Neural cell (in vitro differentiated cells): Measurements from ENCODE around the gene ZNF274.

Experiments used
- EP300 ChIP-seq: fragments of 450-650 bp; conservative IDR thresholded peaks from 2 replicates; pipeline ENCODE4 v1.6.1; 2014; ENCODE audit warnings: antibody characterized with exemption, mild to moderate bottlenecking, moderate library complexity; ENCODE audit not compliant: poor library complexity, severe bottlenecking
- EZH2 ChIP-seq: fragments of 200-600, 300-800 bp; shearing (Covaris generic), sonication (generic); IDR thresholded peaks from 2 replicates; pipeline ENCODE4 v1.6.1; 2014; ENCODE audit warnings: antibody characterized with exemption, low read length, borderline replicate concordance, mild to moderate bottlenecking; ENCODE audit not compliant: insufficient read depth, poor library complexity, severe bottlenecking
- MXI1 ChIP-seq: fragments of 450-650 bp; conservative IDR thresholded peaks from 2 replicates; pipeline ENCODE4 v1.6.1; 2014; ENCODE audit warnings: antibody characterized with exemption, mild to moderate bottlenecking; ENCODE audit not compliant: poor library complexity, severe bottlenecking
- POLR2AphosphoS5 ChIP-seq: IDR thresholded peaks from 2 replicates; pipeline ENCODE4 v1.6.1; 2012
- RAD21 ChIP-seq: fragments of 450-650 bp; conservative IDR thresholded peaks from 2 replicates; pipeline ENCODE4 v1.6.1; 2014; ENCODE audit warnings: antibody characterized with exemption, mild to moderate bottlenecking, moderate library complexity
- SMC3 ChIP-seq: fragments of 450-650 bp; conservative IDR thresholded peaks from 2 replicates; pipeline ENCODE4 v1.6.1; 2014; ENCODE audit warnings: antibody characterized with exemption, mild to moderate bottlenecking, moderate library complexity; ENCODE audit not compliant: poor library complexity
- TAF1 ChIP-seq: IDR thresholded peaks from 2 replicates; pipeline ENCODE4 v1.6.1; 2012; ENCODE audit warnings: low read depth
- TF ChIP-seq, protein P1 (sequence below): fragments of 450-650 bp; IDR thresholded peaks from 2 replicates; pipeline ENCODE4 v1.5.1; 2014; ENCODE audit warnings: antibody characterized with exemption, mild to moderate bottlenecking, moderate library complexity; ENCODE audit not compliant: poor library complexity, severe bottlenecking
- TF ChIP-seq, protein P2 (sequence below): IDR thresholded peaks from 2 replicates; pipeline ENCODE4 v1.6.1; 2012; ENCODE audit warnings: borderline replicate concordance

DNA sequence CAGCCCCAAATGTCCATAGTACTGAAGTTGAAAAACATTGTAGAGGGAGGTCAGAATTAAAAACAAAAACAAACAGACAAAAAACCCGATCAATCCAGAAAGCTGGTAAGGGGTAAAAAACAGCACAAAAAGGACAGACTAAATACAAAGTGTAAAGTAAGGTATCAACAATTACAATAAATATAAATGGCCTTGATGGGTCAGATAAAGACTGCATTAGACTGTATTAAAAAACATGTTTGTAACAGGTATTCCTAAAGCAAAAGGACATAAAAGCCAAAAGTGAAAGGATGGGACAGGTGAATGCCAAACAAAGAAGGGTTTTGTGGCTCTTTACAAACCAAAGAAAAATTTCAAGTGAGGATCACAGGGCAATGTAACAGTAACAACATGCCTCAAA lies 48.6 kb upstream of the ZNF274 start:
- TF ChIP-seq, protein P1, sequence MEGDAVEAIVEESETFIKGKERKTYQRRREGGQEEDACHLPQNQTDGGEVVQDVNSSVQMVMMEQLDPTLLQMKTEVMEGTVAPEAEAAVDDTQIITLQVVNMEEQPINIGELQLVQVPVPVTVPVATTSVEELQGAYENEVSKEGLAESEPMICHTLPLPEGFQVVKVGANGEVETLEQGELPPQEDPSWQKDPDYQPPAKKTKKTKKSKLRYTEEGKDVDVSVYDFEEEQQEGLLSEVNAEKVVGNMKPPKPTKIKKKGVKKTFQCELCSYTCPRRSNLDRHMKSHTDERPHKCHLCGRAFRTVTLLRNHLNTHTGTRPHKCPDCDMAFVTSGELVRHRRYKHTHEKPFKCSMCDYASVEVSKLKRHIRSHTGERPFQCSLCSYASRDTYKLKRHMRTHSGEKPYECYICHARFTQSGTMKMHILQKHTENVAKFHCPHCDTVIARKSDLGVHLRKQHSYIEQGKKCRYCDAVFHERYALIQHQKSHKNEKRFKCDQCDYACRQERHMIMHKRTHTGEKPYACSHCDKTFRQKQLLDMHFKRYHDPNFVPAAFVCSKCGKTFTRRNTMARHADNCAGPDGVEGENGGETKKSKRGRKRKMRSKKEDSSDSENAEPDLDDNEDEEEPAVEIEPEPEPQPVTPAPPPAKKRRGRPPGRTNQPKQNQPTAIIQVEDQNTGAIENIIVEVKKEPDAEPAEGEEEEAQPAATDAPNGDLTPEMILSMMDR = no peak
- TF ChIP-seq POLR2AphosphoS5 (no peak), EZH2 (no peak), RAD21 (no peak), TAF1 (no peak), EP300 (no peak), MXI1 (no peak), SMC3 (no peak)
- TF ChIP-seq, protein P2, sequence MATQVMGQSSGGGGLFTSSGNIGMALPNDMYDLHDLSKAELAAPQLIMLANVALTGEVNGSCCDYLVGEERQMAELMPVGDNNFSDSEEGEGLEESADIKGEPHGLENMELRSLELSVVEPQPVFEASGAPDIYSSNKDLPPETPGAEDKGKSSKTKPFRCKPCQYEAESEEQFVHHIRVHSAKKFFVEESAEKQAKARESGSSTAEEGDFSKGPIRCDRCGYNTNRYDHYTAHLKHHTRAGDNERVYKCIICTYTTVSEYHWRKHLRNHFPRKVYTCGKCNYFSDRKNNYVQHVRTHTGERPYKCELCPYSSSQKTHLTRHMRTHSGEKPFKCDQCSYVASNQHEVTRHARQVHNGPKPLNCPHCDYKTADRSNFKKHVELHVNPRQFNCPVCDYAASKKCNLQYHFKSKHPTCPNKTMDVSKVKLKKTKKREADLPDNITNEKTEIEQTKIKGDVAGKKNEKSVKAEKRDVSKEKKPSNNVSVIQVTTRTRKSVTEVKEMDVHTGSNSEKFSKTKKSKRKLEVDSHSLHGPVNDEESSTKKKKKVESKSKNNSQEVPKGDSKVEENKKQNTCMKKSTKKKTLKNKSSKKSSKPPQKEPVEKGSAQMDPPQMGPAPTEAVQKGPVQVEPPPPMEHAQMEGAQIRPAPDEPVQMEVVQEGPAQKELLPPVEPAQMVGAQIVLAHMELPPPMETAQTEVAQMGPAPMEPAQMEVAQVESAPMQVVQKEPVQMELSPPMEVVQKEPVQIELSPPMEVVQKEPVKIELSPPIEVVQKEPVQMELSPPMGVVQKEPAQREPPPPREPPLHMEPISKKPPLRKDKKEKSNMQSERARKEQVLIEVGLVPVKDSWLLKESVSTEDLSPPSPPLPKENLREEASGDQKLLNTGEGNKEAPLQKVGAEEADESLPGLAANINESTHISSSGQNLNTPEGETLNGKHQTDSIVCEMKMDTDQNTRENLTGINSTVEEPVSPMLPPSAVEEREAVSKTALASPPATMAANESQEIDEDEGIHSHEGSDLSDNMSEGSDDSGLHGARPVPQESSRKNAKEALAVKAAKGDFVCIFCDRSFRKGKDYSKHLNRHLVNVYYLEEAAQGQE = no peak
